ENCODE data around the gene C22orf15.

GRCh38 chr22:23755711-23756110, 7.1 kb upstream of the C22orf15 start:
- no peak for TF ChIP-seq CTCF (IDR thresholded peaks at IDR 0.05; ENCODE audit: poor library complexity)
- no peak for TF ChIP-seq EZH2 (IDR thresholded peaks at IDR 0.05; ENCODE audit: borderline replicate concordance)
- TF ChIP-seq EZH2phosphoT487 (IDR thresholded peaks at IDR 0.05; ENCODE audit: low read depth, severe bottlenecking, unreplicated experiment), result no peak

Measured in hepatocyte (in vitro differentiated cells).